H54 (cell line): ENCODE results near the gene B4GALT3.
"Not testable (repeated sequence)": the region's sequence is repeated elsewhere in the genome, so short reads cannot be mapped to it uniquely, and the experiment has no call there.

Source experiments
- DNase-seq: peaks from one replicate; pipeline ENCODE4 v3.0.0; 2011; ENCODE audit warnings: low spot score, mixed read lengths; ENCODE audit not compliant: insufficient read length
- FAIRE-seq: peaks from 3 replicates; lab custom pipeline; 2011; peaks lifted over from hg19 to GRCh38; lab: Jason Lieb, UNC
- POLR2A ChIP-seq: IDR thresholded peaks from 2 replicates; pipeline ENCODE4 v1.6.1; 2011; ENCODE audit warnings: low read depth, mild to moderate bottlenecking, low read length

The B4GALT3 gene

GRCh38 chr1:161177112-161177935, at the start of gene B4GALT3:
TSS of gene B4GALT3 (minus strand) at chr1:161177507. CDS start at chr1:161176060, 1,447 bp downstream.
- TF ChIP-seq POLR2A, result peak; percentile 98
- FAIRE-seq, result no peak
- DNase-seq, result peak; percentile 88

- no peak for DNase-seq
- no peak for TF ChIP-seq POLR2A
- no peak for FAIRE-seq
Observed at GRCh38 chr1:161226759-161227158, 49.5 kb upstream of the B4GALT3 start.

- DNase-seq, result no peak
- no peak for FAIRE-seq
- no peak for TF ChIP-seq POLR2A
Observed at GRCh38 chr1:161226320-161226711, 49.0 kb upstream of the B4GALT3 start.

- DNase-seq (peak; percentile 86), FAIRE-seq (peak; percentile 41)
- TF ChIP-seq POLR2A, result peak; percentile 53
Observed at GRCh38 chr1:161225534-161226319, 48.4 kb upstream of the B4GALT3 start, which contains the start of gene TOMM40L. TSS of gene TOMM40L (plus strand) at chr1:161226060. CDS start at chr1:161226490, 430 bp downstream.

- no peak for FAIRE-seq
- no peak for DNase-seq
- no peak for TF ChIP-seq POLR2A
Observed at GRCh38 chr1:161225178-161225533, 47.8 kb upstream of the B4GALT3 start.

- not testable (repeated sequence) for DNase-seq, FAIRE-seq
Observed at GRCh38 chr1:161224695-161225087, 47.4 kb upstream of the B4GALT3 start.

- DNase-seq, result no peak
- TF ChIP-seq POLR2A, result no peak
- FAIRE-seq, result no peak
Observed at GRCh38 chr1:161223805-161224694, 46.7 kb upstream of the B4GALT3 start.

- DNase-seq, result no peak
- no peak for TF ChIP-seq POLR2A
- no peak for FAIRE-seq
Observed at GRCh38 chr1:161222175-161223019, 45.1 kb upstream of the B4GALT3 start.

GRCh38 chr1:161220002-161220401, 42.7 kb upstream of the B4GALT3 start:
- no peak for FAIRE-seq

GRCh38 chr1:161219078-161219892, 42.0 kb upstream of the B4GALT3 start:
- no peak for FAIRE-seq
- DNase-seq, result no peak
- TF ChIP-seq POLR2A, result no peak

More at GRCh38 chr1:161220002-161220401, 42.7 kb upstream of the B4GALT3 start:
- DNase-seq, result no peak
- no peak for TF ChIP-seq POLR2A

GRCh38 chr1:161218301-161219077, 41.2 kb upstream of the B4GALT3 start:
- no peak for FAIRE-seq
- no peak for TF ChIP-seq POLR2A
- DNase-seq, result no peak
